OCI-LY1 (cell line): ENCODE data around the gene CCDC102A.

Experiments used
- CTCF ChIP-seq: fragments of 200-600 bp; sonication (generic), shearing (Covaris generic); IDR thresholded peaks from 2 replicates; pipeline ENCODE4 v1.5.1; 2017; ENCODE audit warnings: mild to moderate bottlenecking, antibody characterized with exemption, low read length, moderate library complexity, mixed read lengths
- EZH2 ChIP-seq: fragments of 200-600 bp; sonication (generic), shearing (Covaris generic); IDR thresholded peaks from 2 replicates; pipeline ENCODE4 v1.8.0; 2017; ENCODE audit warnings: borderline replicate concordance, mixed run types, mild to moderate bottlenecking, antibody characterized with exemption, low read length, moderate library complexity, mixed read lengths

GRCh38 chr16:57569306-57569946 is 33.1 kb upstream of the CCDC102A start:
- TF ChIP-seq CTCF (no peak), EZH2 (no peak)
